K562 (cell line): ENCODE results near the gene NMBR. TPM values are rescaled to one million over a fixed set of nuclear protein-coding genes. Genes with fewer than 3 reads are reported as not detected.

Experiments used
- ARNT ChIP-seq, 2 experiments: fragments of 450-650 bp; IDR thresholded peaks; 2 replicates each; pipeline ENCODE4 v1.6.1; 2016; ENCODE audit warnings: mild to moderate bottlenecking in 1 of 2
- BACH1 ChIP-seq: fragments of 200-800 bp; sonication (Bioruptor generic); IDR thresholded peaks from 2 replicates; pipeline ENCODE4 v1.6.1; 2016; ENCODE audit warnings: missing genetic modification characterization, missing compliant biosample characterization
- CHD4 ChIP-seq: fragments of 200-600 bp; sonication (generic); IDR thresholded peaks from 3 replicates; pipeline ENCODE4 v1.6.1; 2012; ENCODE audit warnings: low read depth, mild to moderate bottlenecking, mixed read lengths, low read length, inconsistent platforms; ENCODE audit not compliant: insufficient read depth, insufficient replicate concordance, poor library complexity, severe bottlenecking
- CREB1 ChIP-seq, 2 experiments: sonication (generic) in 1 of 2; formaldehyde crosslinking in 1 of 2; IDR thresholded peaks; 2 replicates each; pipeline versions ENCODE4 v1.6.1 to v1.8.0; 2012 to 2022; ENCODE audit warnings: inconsistent platforms in 1 of 2, mild to moderate bottlenecking in 1 of 2, missing genetic modification reagents in 1 of 2, moderate library complexity in 1 of 2
- ETV1 ChIP-seq: fragments of 450-650 bp; conservative IDR thresholded peaks from 2 replicates; pipeline ENCODE4 v1.6.1; 2016; ENCODE audit warnings: missing genetic modification characterization, control low read depth, low read depth, missing compliant biosample characterization
- FOXM1 ChIP-seq, 2 experiments: fragments of 450-650 bp in 1 of 2; sonication (generic) in 1 of 2; formaldehyde crosslinking in 1 of 2; IDR thresholded peaks; 2 replicates each; pipeline versions ENCODE4 v1.6.1 to v1.9.0; 2017 to 2022; ENCODE audit warnings: low read depth in 2 of 2, mild to moderate bottlenecking in 2 of 2, missing genetic modification reagents in 1 of 2, moderate library complexity in 1 of 2
- HLTF ChIP-seq: fragments of 450-650 bp; IDR thresholded peaks from 2 replicates; pipeline ENCODE4 v1.6.1; 2016
- KLF10 ChIP-seq: fragments of 250-450 bp; sonication (Bioruptor Pico); IDR thresholded peaks from 2 replicates; pipeline ENCODE4 v1.6.1; 2021; ENCODE audit warnings: matching md5 sums
- KLF16 ChIP-seq: IDR thresholded peaks from 2 replicates; pipeline ENCODE4 v1.6.1; 2016; ENCODE audit warnings: antibody characterized with exemption
- NFRKB ChIP-seq: fragments of 450-650 bp; IDR thresholded peaks from 2 replicates; pipeline ENCODE4 v1.6.1; 2016; ENCODE audit warnings: low read depth
- PCBP1 ChIP-seq: fragments of 200-400 bp; formaldehyde crosslinking; IDR thresholded peaks from 2 replicates; pipeline ENCODE4 v1.6.1; 2018; ENCODE audit warnings: mild to moderate bottlenecking, low read depth, low read length; ENCODE audit not compliant: poor library complexity, severe bottlenecking
- PTBP1 ChIP-seq: fragments of 200-400 bp; formaldehyde crosslinking; IDR thresholded peaks from 2 replicates; pipeline ENCODE4 v1.6.1; 2017; ENCODE audit warnings: low read depth, low read length
- SAP30 ChIP-seq: fragments of 200-600 bp; sonication (generic); IDR thresholded peaks from 2 replicates; pipeline ENCODE4 v1.6.1; 2012; ENCODE audit warnings: borderline replicate concordance, low read depth, mild to moderate bottlenecking, moderate library complexity, low read length, control low read depth, inconsistent platforms; ENCODE audit not compliant: insufficient read depth, poor library complexity, severe bottlenecking
- SMAD2 ChIP-seq: fragments of 150-350 bp; IDR thresholded peaks from 2 replicates; pipeline ENCODE4 v1.6.1; 2014; ENCODE audit warnings: low read depth, mild to moderate bottlenecking, low read length
- SMAD4 ChIP-seq: fragments of 250-450 bp; sonication (Bioruptor Pico); conservative IDR thresholded peaks from 2 replicates; pipeline ENCODE4 v1.8.0; 2021; ENCODE audit warnings: inconsistent platforms, mild to moderate bottlenecking, moderate library complexity
- ZNF146 ChIP-seq: IDR thresholded peaks from one replicate; pipeline ENCODE4 v1.6.1; 2018; ENCODE audit warnings: missing compliant biosample characterization; ENCODE audit not compliant: unreplicated experiment
- ZNF232 ChIP-seq: sonication (generic); formaldehyde crosslinking; IDR thresholded peaks from 2 replicates; pipeline ENCODE4 v1.8.0; 2022; ENCODE audit warnings: mild to moderate bottlenecking, missing genetic modification reagents
- ZNF584 ChIP-seq: fragments of 200-800 bp; sonication (Bioruptor generic); IDR thresholded peaks from 2 replicates; pipeline ENCODE4 v1.6.1; 2016; ENCODE audit warnings: low read depth, mild to moderate bottlenecking, missing genetic modification characterization, missing compliant biosample characterization
- polyA plus RNA-seq, 8 experiments: library from polyadenylated mRNA; depleted of rRNA in 4 of 8; stranded (reverse) in 5 of 8; unstranded in 3 of 8; fragments of >200 nt; fragmentation: Nextera tagmentation in 2 of 8; fragmentation: Illumina TruSeq in 1 of 8; extraction: Ambion mirVana in 2 of 8; extraction: Trizol in 1 of 8; gene quantifications; 2 replicates each; pipeline versions ENCODE4 v1.2.1 to v1.2.3, GENCODE V29; 2011 to 2014; ENCODE audit warnings: inconsistent platforms in 1 of 8, missing spikeins in 1 of 8
- total RNA-seq, 7 experiments: library from RNA; depleted of rRNA in 6 of 7; stranded (reverse); fragments of >200 nt in 6 of 7; fragmentation: Illumina TruSeq in 2 of 7; extraction: Trizol in 2 of 7; gene quantifications; 2 replicates each; pipeline versions ENCODE4 v1.2.1 to v1.2.3, GENCODE V29; 2011 to 2021; ENCODE audit warnings: low replicate concordance in 1 of 7
- TF ChIP-seq, protein P1 (sequence below): IDR thresholded peaks from 2 replicates; pipeline ENCODE4 v1.6.1; 2011; ENCODE audit warnings: borderline replicate concordance, low read depth, mild to moderate bottlenecking, moderate library complexity, low read length; ENCODE audit not compliant: insufficient read depth, poor library complexity, severe bottlenecking
- TF ChIP-seq, protein P2 (sequence below): fragments of 250-450 bp; sonication (Bioruptor Pico); IDR thresholded peaks from 2 replicates; pipeline ENCODE4 v1.4.0; 2020; ENCODE audit warnings: borderline replicate concordance
- TF ChIP-seq, protein P3 (sequence below): IDR thresholded peaks from 2 replicates; pipeline ENCODE4 v1.6.1; 2016; ENCODE audit warnings: missing genetic modification characterization, missing compliant biosample characterization

The NMBR gene
- total and polyA plus RNA-seq, 9 of the 15 experiments (the other 6 are each of a cell fraction or from before 2014, with no cell fraction given), result not detected

- TF ChIP-seq KLF10 (CRISPR knock-in tag), result 0 out of 2 replicates have a peak, but pooled peaks have one; percentile 19
- TF ChIP-seq, protein P1, sequence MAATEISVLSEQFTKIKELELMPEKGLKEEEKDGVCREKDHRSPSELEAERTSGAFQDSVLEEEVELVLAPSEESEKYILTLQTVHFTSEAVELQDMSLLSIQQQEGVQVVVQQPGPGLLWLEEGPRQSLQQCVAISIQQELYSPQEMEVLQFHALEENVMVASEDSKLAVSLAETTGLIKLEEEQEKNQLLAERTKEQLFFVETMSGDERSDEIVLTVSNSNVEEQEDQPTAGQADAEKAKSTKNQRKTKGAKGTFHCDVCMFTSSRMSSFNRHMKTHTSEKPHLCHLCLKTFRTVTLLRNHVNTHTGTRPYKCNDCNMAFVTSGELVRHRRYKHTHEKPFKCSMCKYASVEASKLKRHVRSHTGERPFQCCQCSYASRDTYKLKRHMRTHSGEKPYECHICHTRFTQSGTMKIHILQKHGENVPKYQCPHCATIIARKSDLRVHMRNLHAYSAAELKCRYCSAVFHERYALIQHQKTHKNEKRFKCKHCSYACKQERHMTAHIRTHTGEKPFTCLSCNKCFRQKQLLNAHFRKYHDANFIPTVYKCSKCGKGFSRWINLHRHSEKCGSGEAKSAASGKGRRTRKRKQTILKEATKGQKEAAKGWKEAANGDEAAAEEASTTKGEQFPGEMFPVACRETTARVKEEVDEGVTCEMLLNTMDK, result no peak
- TF ChIP-seq, protein P2, sequence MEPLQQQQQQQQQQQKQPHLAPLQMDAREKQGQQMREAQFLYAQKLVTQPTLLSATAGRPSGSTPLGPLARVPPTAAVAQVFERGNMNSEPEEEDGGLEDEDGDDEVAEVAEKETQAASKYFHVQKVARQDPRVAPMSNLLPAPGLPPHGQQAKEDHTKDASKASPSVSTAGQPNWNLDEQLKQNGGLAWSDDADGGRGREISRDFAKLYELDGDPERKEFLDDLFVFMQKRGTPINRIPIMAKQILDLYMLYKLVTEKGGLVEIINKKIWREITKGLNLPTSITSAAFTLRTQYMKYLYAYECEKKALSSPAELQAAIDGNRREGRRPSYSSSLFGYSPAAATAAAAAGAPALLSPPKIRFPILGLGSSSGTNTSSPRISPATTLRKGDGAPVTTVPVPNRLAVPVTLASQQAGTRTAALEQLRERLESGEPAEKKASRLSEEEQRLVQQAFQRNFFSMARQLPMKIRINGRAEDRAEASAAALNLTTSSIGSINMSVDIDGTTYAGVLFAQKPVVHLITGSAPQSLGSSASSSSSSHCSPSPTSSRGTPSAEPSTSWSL (CRISPR knock-in tag), result no peak
- peak; percentile 85 for TF ChIP-seq NFRKB
- TF ChIP-seq CHD4, result no peak
- peak; percentile 84 to 91; a peak in 3 of 4 replicates for TF ChIP-seq ARNT (IDR thresholded peaks at IDR 0.05)
- TF ChIP-seq ZNF146 (CRISPR knock-in tag), result no peak
- TF ChIP-seq ETV1 (tag), result peak; percentile 81
- TF ChIP-seq BACH1 (tag), result no peak
- TF ChIP-seq, protein P3, sequence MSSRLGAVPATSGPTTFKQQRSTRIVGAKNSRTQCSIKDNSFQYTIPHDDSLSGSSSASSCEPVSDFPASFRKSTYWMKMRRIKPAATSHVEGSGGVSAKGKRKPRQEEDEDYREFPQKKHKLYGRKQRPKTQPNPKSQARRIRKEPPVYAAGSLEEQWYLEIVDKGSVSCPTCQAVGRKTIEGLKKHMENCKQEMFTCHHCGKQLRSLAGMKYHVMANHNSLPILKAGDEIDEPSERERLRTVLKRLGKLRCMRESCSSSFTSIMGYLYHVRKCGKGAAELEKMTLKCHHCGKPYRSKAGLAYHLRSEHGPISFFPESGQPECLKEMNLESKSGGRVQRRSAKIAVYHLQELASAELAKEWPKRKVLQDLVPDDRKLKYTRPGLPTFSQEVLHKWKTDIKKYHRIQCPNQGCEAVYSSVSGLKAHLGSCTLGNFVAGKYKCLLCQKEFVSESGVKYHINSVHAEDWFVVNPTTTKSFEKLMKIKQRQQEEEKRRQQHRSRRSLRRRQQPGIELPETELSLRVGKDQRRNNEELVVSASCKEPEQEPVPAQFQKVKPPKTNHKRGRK, result no peak
- no peak for TF ChIP-seq SMAD2
- TF ChIP-seq KLF16, result peak; percentile 93
- no peak for TF ChIP-seq PCBP1
- peak; percentile 94 for TF ChIP-seq SAP30
- TF ChIP-seq ZNF232 (CRISPR knock-in tag), result no peak
- no peak for TF ChIP-seq SMAD4 (CRISPR knock-in tag)
- TF ChIP-seq ZNF584 (CRISPR knock-in tag), result no peak
- TF ChIP-seq HLTF, result no peak
- TF ChIP-seq CREB1 (IDR thresholded peaks at IDR 0.05), result peak; percentile 40
- peak; percentile 79 for TF ChIP-seq CREB1 (CRISPR knock-in tag; IDR thresholded peaks at IDR 0.05)
- TF ChIP-seq PTBP1, result no peak
- peak; percentile 88 for TF ChIP-seq FOXM1 (IDR thresholded peaks at IDR 0.05; ENCODE audit: low read depth)
- peak; percentile 72; the same call in 1 of the 2 replicates for TF ChIP-seq FOXM1 (CRISPR knock-in tag; IDR thresholded peaks at IDR 0.05; ENCODE audit: low read depth)
Observed at GRCh38 chr6:142146828-142147662, at the start of gene NMBR, which contains the start of gene VTA1 (continued).
